Endothelial cell of umbilical vein (primary cell): ENCODE data around the gene CLRN1.

Source experiments
- EZH2 ChIP-seq: IDR thresholded peaks from 2 replicates; pipeline ENCODE4 v1.6.1; 2012; ENCODE audit warnings: borderline replicate concordance, low read depth, mild to moderate bottlenecking, moderate library complexity, low read length, inconsistent platforms; ENCODE audit not compliant: severe bottlenecking
- FOS ChIP-seq: IDR thresholded peaks from 2 replicates; pipeline ENCODE4 v1.6.1; 2011; ENCODE audit warnings: mild to moderate bottlenecking, low read length, moderate library complexity, borderline replicate concordance; ENCODE audit not compliant: insufficient read depth
- GATA2 ChIP-seq: IDR thresholded peaks from 2 replicates; pipeline ENCODE4 v1.7.0; 2011; ENCODE audit warnings: low read depth, mild to moderate bottlenecking, moderate library complexity, mixed read lengths, low read length; ENCODE audit not compliant: insufficient read length, insufficient read depth
- JUN ChIP-seq: IDR thresholded peaks from 2 replicates; pipeline ENCODE4 v1.6.1; 2011; ENCODE audit warnings: borderline replicate concordance, low read depth; ENCODE audit not compliant: insufficient read length, insufficient read depth
- MYC ChIP-seq: IDR thresholded peaks from one replicate; pipeline ENCODE4 v1.6.1; 2011; ENCODE audit warnings: mild to moderate bottlenecking, low read depth, low read length
- POLR2A ChIP-seq: IDR thresholded peaks from 2 replicates; pipeline ENCODE4 v1.6.1; 2012; ENCODE audit warnings: low read depth, mild to moderate bottlenecking, control low read depth, low read length
- POLR2AphosphoS5 ChIP-seq: IDR thresholded peaks from 2 replicates; pipeline ENCODE4 v1.6.1; 2012; ENCODE audit warnings: low read depth, mild to moderate bottlenecking, control low read depth, low read length, moderate library complexity; ENCODE audit not compliant: insufficient read depth
- TF ChIP-seq, protein P1 (sequence below), 2 donors: IDR thresholded peaks; 1 replicate in 1 of 2; 2 replicates in 1 of 2; pipeline ENCODE4 v1.5.1; 2011; ENCODE audit warnings: low read length in 2 of 2, mild to moderate bottlenecking in 2 of 2, moderate library complexity in 2 of 2, control low read depth in 1 of 2, inconsistent platforms in 1 of 2, low read depth in 1 of 2; ENCODE audit not compliant: insufficient read depth in 1 of 2; ENCODE audit errors: extremely low read depth in 1 of 2
- TF ChIP-seq, protein P2 (sequence below): IDR thresholded peaks from 2 replicates; pipeline ENCODE4 v1.6.1; 2011; ENCODE audit not compliant: insufficient read depth, insufficient read length

DNA sequence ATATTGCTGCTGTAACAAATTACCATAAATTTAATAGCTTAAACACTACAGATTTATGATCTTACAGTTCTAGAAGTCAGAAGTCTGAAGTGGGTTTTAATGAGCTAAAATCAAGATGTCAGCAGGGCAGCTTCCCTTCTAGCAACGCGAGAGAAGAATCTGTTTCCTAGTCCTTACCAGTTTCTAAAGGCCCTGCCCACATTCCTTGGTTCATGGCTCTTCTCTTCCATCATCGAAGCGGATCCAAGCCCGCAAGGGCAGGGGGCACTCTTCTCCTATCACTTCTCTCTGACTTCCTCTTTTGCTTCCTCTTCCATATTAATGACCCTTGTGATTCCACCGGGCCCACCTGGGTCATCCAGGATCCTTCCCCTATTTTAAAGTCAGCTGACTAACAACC is 83.4 kb downstream of the CLRN1 start:
- TF ChIP-seq FOS (no peak), POLR2A (no peak), EZH2 (no peak), MYC (no peak), POLR2AphosphoS5 (no peak), GATA2 (no peak), JUN (no peak)
- TF ChIP-seq, protein P1, sequence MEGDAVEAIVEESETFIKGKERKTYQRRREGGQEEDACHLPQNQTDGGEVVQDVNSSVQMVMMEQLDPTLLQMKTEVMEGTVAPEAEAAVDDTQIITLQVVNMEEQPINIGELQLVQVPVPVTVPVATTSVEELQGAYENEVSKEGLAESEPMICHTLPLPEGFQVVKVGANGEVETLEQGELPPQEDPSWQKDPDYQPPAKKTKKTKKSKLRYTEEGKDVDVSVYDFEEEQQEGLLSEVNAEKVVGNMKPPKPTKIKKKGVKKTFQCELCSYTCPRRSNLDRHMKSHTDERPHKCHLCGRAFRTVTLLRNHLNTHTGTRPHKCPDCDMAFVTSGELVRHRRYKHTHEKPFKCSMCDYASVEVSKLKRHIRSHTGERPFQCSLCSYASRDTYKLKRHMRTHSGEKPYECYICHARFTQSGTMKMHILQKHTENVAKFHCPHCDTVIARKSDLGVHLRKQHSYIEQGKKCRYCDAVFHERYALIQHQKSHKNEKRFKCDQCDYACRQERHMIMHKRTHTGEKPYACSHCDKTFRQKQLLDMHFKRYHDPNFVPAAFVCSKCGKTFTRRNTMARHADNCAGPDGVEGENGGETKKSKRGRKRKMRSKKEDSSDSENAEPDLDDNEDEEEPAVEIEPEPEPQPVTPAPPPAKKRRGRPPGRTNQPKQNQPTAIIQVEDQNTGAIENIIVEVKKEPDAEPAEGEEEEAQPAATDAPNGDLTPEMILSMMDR (IDR thresholded peaks at IDR 0.05; ENCODE audit: extremely low read depth in 1 of 2, insufficient read depth in 1 of 2, low read depth in 1 of 2, low read length in 2 of 2), result no peak
- TF ChIP-seq, protein P2, sequence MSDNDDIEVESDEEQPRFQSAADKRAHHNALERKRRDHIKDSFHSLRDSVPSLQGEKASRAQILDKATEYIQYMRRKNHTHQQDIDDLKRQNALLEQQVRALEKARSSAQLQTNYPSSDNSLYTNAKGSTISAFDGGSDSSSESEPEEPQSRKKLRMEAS, result no peak
